Myocyte (in vitro differentiated cells): ENCODE data around the gene PPL. TPM values are rescaled to one million over a fixed set of nuclear protein-coding genes. Genes with fewer than 3 reads are reported as not detected.
A peak's percentile ranks its signal among the peaks of the same experiment; 100 is the strongest.
"Not testable (repeated sequence)": the region's sequence is repeated elsewhere in the genome, so short reads cannot be mapped to it uniquely, and the experiment has no call there.

Experiments used
- DNase-seq: peaks from one replicate; pipeline ENCODE4 v3.0.0-alpha.2; 2012; ENCODE audit warnings: low read depth
- polyA plus RNA-seq: library from polyadenylated mRNA; unstranded; fragments of >200 nt; gene quantifications from one replicate; pipeline ENCODE4 v1.2.1, GENCODE V29; 2012; ENCODE audit warnings: missing spikeins
- total RNA-seq: library from RNA; depleted of rRNA; stranded (reverse); fragments of >200 nt; gene quantifications from 2 replicates; pipeline ENCODE4 v1.2.3, GENCODE V29; 2014

PPL gene
- total RNA-seq = 5.9 and 25.4 TPM in 2 replicates
- 4.0 TPM for polyA plus RNA-seq

GRCh38 chr16:4936991-4937781 lies at the start of gene PPL:
PPL (minus strand) TSS chr16:4937148; CDS start chr16:4937045, 103 bp downstream.
- no peak for DNase-seq

- no peak for DNase-seq
These were observed 47.4 kb upstream of the PPL start for GRCh38 chr16:4984174-4984990.

- DNase-seq = peak; percentile 79
These were observed 45.3 kb upstream of the PPL start for GRCh38 chr16:4982056-4982867.

- DNase-seq = no peak
These were observed 44.5 kb upstream of the PPL start for GRCh38 chr16:4981473-4981872.

GRCh38 chr16:4980691-4981090 lies 43.7 kb upstream of the PPL start:
- no peak for DNase-seq

- DNase-seq = peak; percentile 9
These were observed 43.0 kb upstream of the PPL start for GRCh38 chr16:4979736-4980660.

GRCh38 chr16:4979164-4979563 lies 42.2 kb upstream of the PPL start:
- DNase-seq = no peak

GRCh38 chr16:4976611-4977145 lies 39.7 kb upstream of the PPL start:
- DNase-seq = peak; percentile 91

- DNase-seq = no peak
These were observed 39.1 kb upstream of the PPL start for GRCh38 chr16:4976079-4976478.

- no peak for DNase-seq
These were observed 36.1 kb upstream of the PPL start for GRCh38 chr16:4972938-4973587.

GRCh38 chr16:4970010-4970409 lies 33.1 kb upstream of the PPL start:
- no peak for DNase-seq

- no peak for DNase-seq
These were observed 32.0 kb upstream of the PPL start for GRCh38 chr16:4968879-4969483.

- not testable (repeated sequence) for DNase-seq
These were observed 31.3 kb upstream of the PPL start for GRCh38 chr16:4968278-4968677.

GRCh38 chr16:4966736-4967453 lies 29.9 kb upstream of the PPL start:
- DNase-seq = no peak

GRCh38 chr16:4963527-4963926 lies 26.6 kb upstream of the PPL start:
- not testable (repeated sequence) for DNase-seq

GRCh38 chr16:4962716-4963115 lies 25.8 kb upstream of the PPL start:
- DNase-seq = no peak

GRCh38 chr16:4960579-4960978 lies 23.6 kb upstream of the PPL start:
- DNase-seq = no peak
